Germinal center (tissue), 1 donor: ENCODE measurements around the gene DUSP28.

Experiments used
- DNase-seq: peaks from one replicate; pipeline ENCODE4 v3.0.0; 2012; ENCODE audit warnings: mixed read lengths, low spot score

The DUSP28 gene

GRCh38 chr2:240586919-240587800 lies 27.0 kb downstream of the DUSP28 start:
- DNase-seq, result peak; percentile 41

GRCh38 chr2:240588006-240588655 lies 28.0 kb downstream of the DUSP28 start:
- no peak for DNase-seq

- no peak for DNase-seq
Measured at GRCh38 chr2:240588669-240589068, 28.5 kb downstream of the DUSP28 start.

GRCh38 chr2:240589375-240589774 lies 29.2 kb downstream of the DUSP28 start:
- no peak for DNase-seq

GRCh38 chr2:240589850-240590525 lies 29.8 kb downstream of the DUSP28 start:
- DNase-seq, result no peak

GRCh38 chr2:240590681-240591111 lies 30.5 kb downstream of the DUSP28 start:
- no peak for DNase-seq

GRCh38 chr2:240591226-240591625 lies 31.1 kb downstream of the DUSP28 start:
- no peak for DNase-seq

- no peak for DNase-seq
Measured at GRCh38 chr2:240591784-240592183, 31.6 kb downstream of the DUSP28 start.

- DNase-seq, result no peak
Measured at GRCh38 chr2:240593026-240593702, 33.0 kb downstream of the DUSP28 start.

- DNase-seq, result no peak
Measured at GRCh38 chr2:240593703-240594451, 33.7 kb downstream of the DUSP28 start.

GRCh38 chr2:240594511-240595380 lies 34.6 kb downstream of the DUSP28 start:
- DNase-seq, result no peak

- no peak for DNase-seq
Measured at GRCh38 chr2:240595381-240596079, 35.4 kb downstream of the DUSP28 start.

GRCh38 chr2:240596080-240596460 lies 35.9 kb downstream of the DUSP28 start:
- no peak for DNase-seq

- no peak for DNase-seq
Measured at GRCh38 chr2:240596491-240596931, 36.4 kb downstream of the DUSP28 start.

GRCh38 chr2:240597054-240597418 lies 36.9 kb downstream of the DUSP28 start:
- no peak for DNase-seq

- DNase-seq, result no peak
Measured at GRCh38 chr2:240597419-240598181, 37.4 kb downstream of the DUSP28 start.

- DNase-seq, result no peak
Measured at GRCh38 chr2:240598311-240598911, 38.3 kb downstream of the DUSP28 start.

- DNase-seq, result no peak
Measured at GRCh38 chr2:240599141-240599583, 39.0 kb downstream of the DUSP28 start.
